Endothelial cell (in vitro differentiated cells): ENCODE data around the gene CPO. TPM values are rescaled to one million over a fixed set of nuclear protein-coding genes. Genes with fewer than 3 reads are reported as not detected.

ENCODE experiments used
- DNase-seq: peaks from one replicate; pipeline ENCODE4 v3.0.0; 2021; ENCODE audit warnings: low spot score
- H3K27ac Mint-ChIP-seq: one replicate; pipeline ENCODE4 v1.8.0; 2021; ENCODE audit warnings: mixed read lengths, inconsistent platforms; ENCODE audit not compliant: unreplicated experiment
- H3K27me3 Mint-ChIP-seq: one replicate; pipeline ENCODE4 v1.8.0; 2021; ENCODE audit warnings: mild to moderate bottlenecking, moderate library complexity, mixed read lengths, inconsistent platforms; ENCODE audit not compliant: unreplicated experiment
- H3K36me3 Mint-ChIP-seq: one replicate; pipeline ENCODE4 v1.8.0; 2021; ENCODE audit warnings: mild to moderate bottlenecking, low read depth, mixed read lengths, inconsistent platforms; ENCODE audit not compliant: unreplicated experiment
- H3K4me1 Mint-ChIP-seq: one replicate; pipeline ENCODE4 v1.8.0; 2021; ENCODE audit warnings: mild to moderate bottlenecking, mixed read lengths, inconsistent platforms; ENCODE audit not compliant: unreplicated experiment
- H3K4me3 Mint-ChIP-seq: one replicate; pipeline ENCODE4 v1.8.0; 2021; ENCODE audit warnings: mild to moderate bottlenecking, mixed read lengths, inconsistent platforms; ENCODE audit not compliant: unreplicated experiment
- H3K9me3 Mint-ChIP-seq: one replicate; pipeline ENCODE4 v1.8.0; 2021; ENCODE audit warnings: mixed read lengths, inconsistent platforms; ENCODE audit not compliant: unreplicated experiment
- total RNA-seq: library from RNA; stranded (reverse); fragmentation: NEBNext Ultra II Directional; extraction: Animal tissue kit (Norgen Biotek cat#: 25700); gene quantifications from one replicate; pipeline ENCODE4 v1.2.1, GENCODE V29; 2021; ENCODE audit not compliant: unreplicated experiment
- TF ChIP-seq, protein P1 (sequence below): fragments of 200-600 bp; sonication (generic); IDR thresholded peaks from one replicate; pipeline ENCODE4 v1.5.0; 2021; ENCODE audit warnings: antibody characterized with exemption; ENCODE audit not compliant: unreplicated experiment

The CPO gene
- total RNA-seq, 1 donor from 2014 or later: not detected

DNA sequence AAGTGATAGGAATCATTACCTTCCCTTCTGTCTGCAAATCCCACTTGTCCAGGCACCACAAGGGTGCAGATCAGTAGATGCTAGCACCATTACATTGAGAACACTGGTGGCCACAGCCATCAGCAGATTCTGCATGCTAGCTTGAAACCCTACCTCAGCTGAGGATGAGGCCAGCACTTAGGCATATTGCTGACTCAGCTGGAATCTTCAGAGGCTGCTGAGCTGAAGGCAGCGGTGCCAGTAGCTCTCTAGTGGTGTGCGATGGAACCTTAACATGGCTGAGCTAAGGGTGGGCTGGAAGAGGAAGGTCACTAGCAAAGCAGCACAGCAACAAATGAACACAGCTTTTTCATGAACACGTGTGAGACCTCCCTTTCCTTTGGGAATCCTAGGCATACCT is 19.0 kb upstream of the CPO start:
- H3K27ac Mint-ChIP-seq: no peak overlapping the region

GRCh38 chr2:206920951-206921350 is 18.4 kb upstream of the CPO start:
- Mint-ChIP-seq H3K27me3 (peaks cover 3% of the 10 kb centered on the region), H3K36me3 (no peaks in the 10 kb centered on the region), H3K4me3 (no peak overlapping the region), H3K4me1 (peaks cover 20% of the 10 kb centered on the region), H3K9me3 (no peaks in the 10 kb centered on the region), H3K27ac (no peak overlapping the region)
- no peak for DNase-seq
- TF ChIP-seq, protein P1, sequence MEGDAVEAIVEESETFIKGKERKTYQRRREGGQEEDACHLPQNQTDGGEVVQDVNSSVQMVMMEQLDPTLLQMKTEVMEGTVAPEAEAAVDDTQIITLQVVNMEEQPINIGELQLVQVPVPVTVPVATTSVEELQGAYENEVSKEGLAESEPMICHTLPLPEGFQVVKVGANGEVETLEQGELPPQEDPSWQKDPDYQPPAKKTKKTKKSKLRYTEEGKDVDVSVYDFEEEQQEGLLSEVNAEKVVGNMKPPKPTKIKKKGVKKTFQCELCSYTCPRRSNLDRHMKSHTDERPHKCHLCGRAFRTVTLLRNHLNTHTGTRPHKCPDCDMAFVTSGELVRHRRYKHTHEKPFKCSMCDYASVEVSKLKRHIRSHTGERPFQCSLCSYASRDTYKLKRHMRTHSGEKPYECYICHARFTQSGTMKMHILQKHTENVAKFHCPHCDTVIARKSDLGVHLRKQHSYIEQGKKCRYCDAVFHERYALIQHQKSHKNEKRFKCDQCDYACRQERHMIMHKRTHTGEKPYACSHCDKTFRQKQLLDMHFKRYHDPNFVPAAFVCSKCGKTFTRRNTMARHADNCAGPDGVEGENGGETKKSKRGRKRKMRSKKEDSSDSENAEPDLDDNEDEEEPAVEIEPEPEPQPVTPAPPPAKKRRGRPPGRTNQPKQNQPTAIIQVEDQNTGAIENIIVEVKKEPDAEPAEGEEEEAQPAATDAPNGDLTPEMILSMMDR: no peak

More for the DNA sequence above, 19.0 kb upstream of the CPO start:
- no peak for DNase-seq
- Mint-ChIP-seq H3K4me1 (peaks cover 20% of the 10 kb centered on the region), H3K4me3 (no peak overlapping the region), H3K9me3 (no peaks in the 10 kb centered on the region), H3K36me3 (no peaks in the 10 kb centered on the region), H3K27me3 (peaks cover 3% of the 10 kb centered on the region)
- TF ChIP-seq, protein P1: no peak

DNA sequence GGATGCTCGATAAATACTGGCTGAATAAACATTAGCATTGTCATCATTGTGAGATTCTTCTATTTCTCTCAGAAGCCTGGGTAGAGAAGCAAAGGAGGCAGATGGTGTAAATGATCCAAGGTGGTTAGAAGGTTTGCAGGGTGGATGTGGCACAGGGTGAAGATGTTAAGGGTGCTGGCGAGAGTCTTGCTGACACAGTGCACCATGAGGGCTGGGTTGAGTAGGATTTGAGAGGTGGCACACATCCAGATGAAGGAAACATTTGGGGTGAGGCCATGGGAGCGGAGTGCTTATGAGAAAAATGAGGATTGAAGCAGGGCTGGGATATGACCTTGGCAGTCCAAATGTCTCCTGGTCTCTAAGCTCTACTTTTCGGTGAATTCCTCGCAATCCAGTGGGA is 17.8 kb upstream of the CPO start:
- no peaks in the 10 kb centered on the region for H3K36me3 Mint-ChIP-seq
- TF ChIP-seq, protein P1: no peak
- no peak overlapping the region for H3K27ac Mint-ChIP-seq
- DNase-seq: no peak
- peaks cover 20% of the 10 kb centered on the region for H3K4me1 Mint-ChIP-seq
- no peak overlapping the region for H3K4me3 Mint-ChIP-seq
- no peaks in the 10 kb centered on the region for H3K9me3 Mint-ChIP-seq
- peaks cover 3% of the 10 kb centered on the region for H3K27me3 Mint-ChIP-seq

DNA sequence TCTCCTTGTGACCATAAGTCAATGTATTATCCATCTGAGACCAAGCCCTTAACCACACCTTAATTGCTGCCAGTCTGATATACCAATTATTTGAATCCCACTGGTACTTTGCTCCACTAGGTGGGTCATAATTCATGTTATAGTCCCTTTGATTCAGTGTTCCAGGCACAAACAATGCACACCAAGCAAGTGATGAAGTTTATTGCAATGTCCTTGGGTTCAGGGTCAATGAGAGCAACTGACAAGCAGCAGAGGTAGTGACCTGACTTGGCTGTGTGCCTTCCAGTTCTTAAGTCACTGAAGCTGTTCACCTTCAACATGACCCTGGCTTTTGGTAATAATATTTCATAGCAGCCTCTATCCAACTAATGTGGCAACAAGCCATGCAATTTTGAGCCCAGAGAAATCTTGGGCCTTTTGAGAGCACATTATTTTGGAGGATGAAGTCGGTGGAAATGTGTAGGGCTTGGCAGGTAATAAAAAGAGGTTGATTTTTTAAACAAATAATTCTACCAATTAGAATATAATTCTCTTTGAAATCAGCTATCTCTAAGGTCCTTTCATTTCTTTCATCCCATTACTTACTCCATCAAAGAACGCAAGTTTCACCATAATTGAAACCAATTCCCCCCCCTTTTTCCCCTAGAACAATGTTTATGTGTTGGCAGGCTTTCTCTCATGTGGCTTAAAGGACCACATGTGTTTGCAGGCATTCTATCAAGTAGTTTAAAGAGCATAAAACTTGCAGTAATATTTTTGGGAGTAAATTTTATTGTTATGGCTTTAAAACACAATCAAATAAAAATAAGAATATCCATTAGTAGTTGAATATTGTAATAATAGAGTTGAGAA is 3.1 kb upstream of the CPO start:
- Mint-ChIP-seq H3K27ac (no peak overlapping the region), H3K4me3 (no peak overlapping the region), H3K36me3 (no peaks in the 10 kb centered on the region), H3K9me3 (no peaks in the 10 kb centered on the region), H3K27me3 (no peaks in the 10 kb centered on the region), H3K4me1 (peaks cover 6% of the 10 kb centered on the region)
- no peak for DNase-seq
- TF ChIP-seq, protein P1: no peak

GRCh38 chr2:206936843-206937230 is 2.5 kb upstream of the CPO start:
- H3K27me3 Mint-ChIP-seq: no peaks in the 10 kb centered on the region
- H3K4me3 Mint-ChIP-seq: no peak overlapping the region
- H3K36me3 Mint-ChIP-seq: no peaks in the 10 kb centered on the region

More at GRCh38 chr2:206936843-206937230, 2.5 kb upstream of the CPO start:
- H3K9me3 Mint-ChIP-seq: no peaks in the 10 kb centered on the region
- H3K4me1 Mint-ChIP-seq: peaks cover 6% of the 10 kb centered on the region
- no peak for DNase-seq
- H3K27ac Mint-ChIP-seq: no peak overlapping the region
- TF ChIP-seq, protein P1: no peak
